ENCODE measurements around the gene EPB41.
"Not testable (repeated sequence)": the region's sequence is repeated elsewhere in the genome, so short reads cannot be mapped to it uniquely, and the experiment has no call there.

Gene EPB41

DNA sequence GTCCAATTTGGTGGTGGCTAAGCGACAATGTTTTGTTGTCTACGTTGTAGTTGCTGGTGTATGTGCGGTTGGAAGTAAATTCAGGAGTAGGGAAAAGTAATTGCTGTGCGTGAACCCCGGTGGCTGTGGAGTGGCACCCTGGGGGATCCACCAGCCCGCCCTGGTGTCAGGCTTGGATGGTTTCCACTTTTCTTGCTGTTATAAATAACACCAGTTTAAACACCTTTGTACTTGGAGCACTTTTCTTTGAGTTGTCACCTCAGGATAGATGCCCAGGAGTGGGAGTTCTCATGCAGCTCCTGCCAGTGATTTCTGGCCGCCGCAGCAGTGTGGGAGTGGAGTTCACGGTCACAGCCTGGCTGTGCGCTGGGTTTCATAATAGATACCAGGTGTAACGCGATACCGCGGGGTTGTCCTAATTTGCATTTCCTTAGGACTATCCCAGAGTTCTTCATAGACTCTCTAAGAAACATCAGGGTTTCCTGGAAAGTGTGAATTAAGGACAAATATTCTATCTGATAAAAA is 222.1 kb downstream of the EPB41 start:
- no peak for DNase-seq

GRCh38 chr1:29142714-29143113 is 228.3 kb downstream of the EPB41 start:
- DNase-seq = no peak

GRCh38 chr1:29144178-29144577 is 229.8 kb downstream of the EPB41 start:
- no peak for DNase-seq

- no peak for DNase-seq
Measured at GRCh38 chr1:29145739-29146437, 231.5 kb downstream of the EPB41 start.

DNA sequence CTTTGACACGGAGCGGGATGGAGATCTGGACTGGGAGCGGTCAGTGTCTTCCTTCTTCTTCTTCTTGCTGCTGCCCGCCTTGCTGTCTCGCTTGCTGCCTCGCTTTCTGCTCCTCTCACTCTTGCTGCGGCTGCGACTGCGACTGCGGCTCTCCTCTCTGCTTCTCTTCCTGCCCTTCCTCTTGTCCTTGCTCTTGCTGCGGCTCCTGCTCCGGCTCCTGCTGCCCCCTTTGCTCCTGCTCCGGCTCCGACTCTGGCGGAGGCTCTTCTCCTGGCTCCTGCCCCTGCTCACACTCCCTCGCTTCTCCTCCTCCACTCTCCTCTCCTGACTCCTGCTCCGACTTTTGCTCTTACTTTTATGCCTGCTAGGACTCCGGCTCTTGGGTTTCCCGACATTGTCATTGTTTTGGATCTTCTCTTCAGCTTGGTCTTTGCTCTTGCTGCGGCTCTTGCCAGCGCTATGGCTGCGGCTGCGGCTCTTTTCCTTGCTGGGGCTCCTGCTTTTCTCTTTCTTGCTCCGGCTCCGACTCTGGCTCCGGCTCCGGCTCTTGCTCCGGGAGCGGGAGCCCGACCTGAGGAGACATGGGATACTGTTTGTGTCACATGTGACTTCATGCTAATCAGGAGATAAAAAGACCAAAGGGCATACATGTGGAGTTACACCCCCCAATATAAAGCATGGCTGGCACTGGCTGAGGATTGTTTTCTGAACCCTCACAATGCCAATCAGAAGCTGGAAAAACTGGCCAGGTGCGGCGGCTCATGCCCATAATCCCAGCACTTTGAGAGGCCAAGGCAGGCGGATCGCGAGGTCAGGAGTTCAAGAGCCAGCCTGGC is 234.5 kb downstream of the EPB41 start:
- DNase-seq = no peak

DNA sequence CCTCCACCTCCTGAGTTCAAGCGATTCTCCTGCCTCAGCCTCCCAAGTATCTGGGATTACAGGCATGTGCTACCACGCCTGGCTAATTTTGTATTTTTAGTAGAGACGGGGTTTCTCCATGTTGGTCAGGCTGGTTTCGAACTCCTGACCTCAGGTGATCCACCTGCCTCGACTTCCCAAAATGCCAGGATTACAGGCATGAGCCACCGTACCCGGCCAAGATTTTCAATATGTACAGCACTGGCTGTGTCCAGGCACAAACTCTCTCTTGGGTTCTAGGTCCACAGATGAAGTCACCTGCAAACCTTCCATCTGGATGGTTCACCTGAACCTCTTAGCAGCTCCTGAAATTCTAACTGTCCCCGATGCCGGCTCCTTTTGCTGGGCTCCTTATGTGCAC is 236.0 kb downstream of the EPB41 start:
- DNase-seq = not testable (repeated sequence)

GRCh38 chr1:29152046-29152805 is 237.9 kb downstream of the EPB41 start:
- DNase-seq = no peak

DNA sequence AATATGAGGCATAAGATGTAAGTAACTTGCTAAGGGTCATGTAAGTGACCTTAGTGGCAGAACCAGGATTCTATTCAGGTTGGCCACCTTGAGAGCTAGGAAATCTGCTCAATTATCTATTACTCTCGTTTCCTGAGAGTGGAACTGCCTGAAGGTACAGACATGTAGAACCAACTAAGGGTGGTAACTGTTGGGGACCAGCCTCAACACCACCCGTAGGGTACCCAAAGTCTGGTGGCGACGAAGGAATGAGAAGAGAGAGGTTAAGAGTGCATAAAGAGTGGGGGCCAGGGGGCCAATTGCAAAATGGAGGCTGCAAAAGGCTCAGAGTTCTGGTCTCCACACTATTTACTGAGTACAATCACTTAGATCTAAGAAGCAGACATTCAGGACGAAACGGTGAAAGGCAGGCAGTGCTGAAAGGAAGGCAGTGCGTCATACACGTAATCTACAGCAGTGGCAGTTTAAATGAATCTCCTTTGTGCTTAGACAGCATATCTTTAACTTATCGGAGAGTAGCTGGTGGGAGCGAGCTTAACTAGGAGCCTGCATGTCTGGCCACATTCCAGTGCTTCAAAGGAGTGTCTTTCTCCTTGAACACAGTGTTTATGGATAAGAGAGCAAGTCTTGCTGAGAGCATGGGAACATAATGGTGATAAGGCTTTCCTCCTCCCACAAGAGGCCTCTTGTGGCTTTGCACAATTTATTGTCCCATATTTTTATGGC is 242.3 kb downstream of the EPB41 start:
- no peak for DNase-seq

DNA sequence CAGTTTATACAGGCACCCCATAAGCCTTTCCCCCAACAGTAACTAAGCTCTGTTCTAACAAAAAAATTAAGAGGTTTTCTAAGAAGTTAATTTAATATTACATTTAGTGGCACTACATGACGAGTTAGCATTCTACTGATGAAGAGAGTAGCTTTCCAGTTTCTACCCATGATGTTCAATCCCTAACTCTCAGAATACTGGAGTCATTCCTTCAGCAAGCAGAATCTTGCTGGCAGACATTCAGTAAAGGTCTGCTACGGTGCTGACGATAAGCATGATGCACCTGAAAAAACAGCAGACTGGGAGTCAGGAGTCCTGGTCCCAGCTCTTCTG is 242.9 kb downstream of the EPB41 start:
- DNase-seq = no peak

GRCh38 chr1:29159773-29160172 is 245.4 kb downstream of the EPB41 start:
- no peak for DNase-seq

GRCh38 chr1:29162025-29162424 is 247.7 kb downstream of the EPB41 start:
- no peak for DNase-seq

DNA sequence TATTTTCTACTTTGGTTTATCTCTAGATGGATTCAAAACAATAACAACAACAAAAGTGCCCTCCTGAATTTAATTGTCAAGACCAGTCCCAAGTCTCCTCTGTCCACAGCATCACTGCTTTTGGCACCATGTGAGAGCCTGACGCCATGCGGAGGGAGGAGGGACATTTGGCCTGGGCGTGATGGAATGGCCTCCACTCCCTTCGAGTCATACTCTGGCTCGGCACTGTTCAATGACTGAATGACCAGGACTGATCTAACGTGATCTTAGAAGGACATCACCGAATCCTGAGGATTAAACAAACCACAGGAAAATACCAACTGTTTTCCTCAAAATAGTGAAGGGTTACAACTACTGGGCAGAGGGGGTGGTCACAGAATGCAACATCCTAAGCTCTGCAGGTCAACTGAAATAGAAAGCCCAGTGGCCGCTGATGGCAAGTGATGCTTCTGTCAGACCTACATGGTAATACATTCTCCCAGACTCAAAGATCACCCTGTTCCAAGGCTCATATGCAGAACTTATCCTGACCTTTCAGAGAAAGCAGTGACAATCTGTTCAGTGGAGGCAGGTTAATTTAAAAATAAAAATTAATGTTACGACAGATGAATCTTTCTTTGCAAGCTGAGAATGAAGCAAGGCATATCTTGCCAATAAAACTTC is 248.2 kb downstream of the EPB41 start:
- DNase-seq = no peak

GRCh38 chr1:29164588-29164987 is 250.2 kb downstream of the EPB41 start:
- DNase-seq = no peak

DNA sequence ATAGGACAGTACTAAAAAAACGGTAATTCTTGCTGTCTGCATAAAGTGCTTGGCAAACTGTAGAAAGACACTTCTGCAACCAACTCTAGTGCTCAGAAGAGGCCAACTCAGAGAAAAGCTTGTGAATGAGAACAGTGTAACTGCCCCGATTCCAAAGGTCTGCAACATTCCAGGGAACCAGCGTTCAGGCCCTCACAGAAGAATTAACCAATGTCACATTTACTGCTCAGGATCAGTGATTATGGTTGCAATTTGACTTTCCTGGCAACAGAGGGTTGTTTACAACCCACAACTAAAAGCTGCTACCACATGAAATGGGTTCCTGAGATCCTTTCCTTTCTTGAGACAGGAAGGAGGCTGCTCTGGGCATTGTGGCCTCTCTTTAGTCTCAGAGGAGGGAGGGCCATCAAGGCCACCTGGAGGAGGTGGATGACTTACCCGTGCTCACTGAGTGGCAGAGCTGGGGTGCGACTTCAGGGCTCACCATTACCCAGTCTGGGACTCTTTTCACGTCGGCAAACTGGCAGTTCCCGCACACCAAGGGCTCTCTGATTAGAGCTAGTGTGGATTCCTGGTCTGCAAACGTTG is 252.0 kb downstream of the EPB41 start:
- no peak for DNase-seq

DNA sequence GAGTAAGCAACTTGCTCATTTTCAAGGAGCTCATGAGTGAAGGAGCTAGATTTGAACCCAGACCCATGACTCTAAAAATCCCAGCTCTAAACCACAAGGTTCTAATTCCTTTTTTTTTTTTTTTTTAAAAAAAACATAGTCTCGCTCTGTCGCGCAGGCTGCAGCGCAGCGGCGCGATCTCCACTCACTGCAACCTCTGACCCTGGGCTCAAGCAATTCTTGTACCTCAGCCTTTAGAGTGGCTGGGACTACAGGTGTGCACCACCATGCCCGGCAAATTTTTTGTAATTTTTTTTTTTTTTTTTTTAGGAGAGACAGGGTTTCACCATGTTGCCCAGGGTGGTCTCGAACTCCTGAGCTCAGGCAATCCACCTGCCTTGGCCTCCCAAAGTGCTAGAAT is 253.5 kb downstream of the EPB41 start:
- no peak for DNase-seq
